ENCODE measurements around the gene RNF7.

DNA sequence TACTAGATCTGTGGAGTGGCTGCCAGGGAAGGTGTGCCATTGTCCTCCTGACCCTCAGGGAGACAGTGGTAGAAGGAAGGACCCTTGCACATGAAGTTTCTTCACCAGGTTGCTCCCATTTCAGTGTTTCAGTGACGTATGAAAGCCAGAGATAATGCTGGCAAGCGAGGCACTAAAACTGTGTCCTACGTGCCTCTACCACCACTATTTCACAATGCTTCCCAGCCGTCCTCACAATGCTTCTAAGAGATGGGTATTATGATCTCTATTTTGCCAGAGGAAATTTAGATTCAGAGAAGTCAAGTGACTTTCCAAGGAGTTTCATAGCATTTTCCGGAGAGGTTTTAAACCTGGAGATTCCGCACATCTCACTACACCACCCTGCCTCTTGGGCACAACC lies 28.0 kb upstream of the RNF7 start:
- TF ChIP-seq, protein P1, sequence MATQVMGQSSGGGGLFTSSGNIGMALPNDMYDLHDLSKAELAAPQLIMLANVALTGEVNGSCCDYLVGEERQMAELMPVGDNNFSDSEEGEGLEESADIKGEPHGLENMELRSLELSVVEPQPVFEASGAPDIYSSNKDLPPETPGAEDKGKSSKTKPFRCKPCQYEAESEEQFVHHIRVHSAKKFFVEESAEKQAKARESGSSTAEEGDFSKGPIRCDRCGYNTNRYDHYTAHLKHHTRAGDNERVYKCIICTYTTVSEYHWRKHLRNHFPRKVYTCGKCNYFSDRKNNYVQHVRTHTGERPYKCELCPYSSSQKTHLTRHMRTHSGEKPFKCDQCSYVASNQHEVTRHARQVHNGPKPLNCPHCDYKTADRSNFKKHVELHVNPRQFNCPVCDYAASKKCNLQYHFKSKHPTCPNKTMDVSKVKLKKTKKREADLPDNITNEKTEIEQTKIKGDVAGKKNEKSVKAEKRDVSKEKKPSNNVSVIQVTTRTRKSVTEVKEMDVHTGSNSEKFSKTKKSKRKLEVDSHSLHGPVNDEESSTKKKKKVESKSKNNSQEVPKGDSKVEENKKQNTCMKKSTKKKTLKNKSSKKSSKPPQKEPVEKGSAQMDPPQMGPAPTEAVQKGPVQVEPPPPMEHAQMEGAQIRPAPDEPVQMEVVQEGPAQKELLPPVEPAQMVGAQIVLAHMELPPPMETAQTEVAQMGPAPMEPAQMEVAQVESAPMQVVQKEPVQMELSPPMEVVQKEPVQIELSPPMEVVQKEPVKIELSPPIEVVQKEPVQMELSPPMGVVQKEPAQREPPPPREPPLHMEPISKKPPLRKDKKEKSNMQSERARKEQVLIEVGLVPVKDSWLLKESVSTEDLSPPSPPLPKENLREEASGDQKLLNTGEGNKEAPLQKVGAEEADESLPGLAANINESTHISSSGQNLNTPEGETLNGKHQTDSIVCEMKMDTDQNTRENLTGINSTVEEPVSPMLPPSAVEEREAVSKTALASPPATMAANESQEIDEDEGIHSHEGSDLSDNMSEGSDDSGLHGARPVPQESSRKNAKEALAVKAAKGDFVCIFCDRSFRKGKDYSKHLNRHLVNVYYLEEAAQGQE (IDR thresholded peaks at IDR 0.05; ENCODE audit: insufficient replicate concordance, low read depth), result no peak
- TF ChIP-seq, protein P2, sequence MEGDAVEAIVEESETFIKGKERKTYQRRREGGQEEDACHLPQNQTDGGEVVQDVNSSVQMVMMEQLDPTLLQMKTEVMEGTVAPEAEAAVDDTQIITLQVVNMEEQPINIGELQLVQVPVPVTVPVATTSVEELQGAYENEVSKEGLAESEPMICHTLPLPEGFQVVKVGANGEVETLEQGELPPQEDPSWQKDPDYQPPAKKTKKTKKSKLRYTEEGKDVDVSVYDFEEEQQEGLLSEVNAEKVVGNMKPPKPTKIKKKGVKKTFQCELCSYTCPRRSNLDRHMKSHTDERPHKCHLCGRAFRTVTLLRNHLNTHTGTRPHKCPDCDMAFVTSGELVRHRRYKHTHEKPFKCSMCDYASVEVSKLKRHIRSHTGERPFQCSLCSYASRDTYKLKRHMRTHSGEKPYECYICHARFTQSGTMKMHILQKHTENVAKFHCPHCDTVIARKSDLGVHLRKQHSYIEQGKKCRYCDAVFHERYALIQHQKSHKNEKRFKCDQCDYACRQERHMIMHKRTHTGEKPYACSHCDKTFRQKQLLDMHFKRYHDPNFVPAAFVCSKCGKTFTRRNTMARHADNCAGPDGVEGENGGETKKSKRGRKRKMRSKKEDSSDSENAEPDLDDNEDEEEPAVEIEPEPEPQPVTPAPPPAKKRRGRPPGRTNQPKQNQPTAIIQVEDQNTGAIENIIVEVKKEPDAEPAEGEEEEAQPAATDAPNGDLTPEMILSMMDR (IDR thresholded peaks at IDR 0.05; ENCODE audit: insufficient read depth, low read length), result no peak
- no peak for TF ChIP-seq POLR2AphosphoS5 (IDR thresholded peaks at IDR 0.05; ENCODE audit: low read depth)
- no peak for TF ChIP-seq SPI1 (IDR thresholded peaks at IDR 0.05; ENCODE audit: borderline replicate concordance, low read depth)

Data from HL-60 (cell line).